OCI-LY1 (cell line): ENCODE data around the gene SRGAP2.
"Not testable (repeated sequence)": the region's sequence is repeated elsewhere in the genome, so short reads cannot be mapped to it uniquely, and the experiment has no call there.

Experiments
- H2AFZ ChIP-seq: fragments of 200-600 bp; sonication (generic), shearing (Covaris generic); 2 replicates; pipeline ENCODE4 v1.6.0; 2014; ENCODE audit warnings: antibody characterized with exemption, mild to moderate bottlenecking, low read length
- H3F3A ChIP-seq: fragments of 200-600 bp; sonication (generic), shearing (Covaris generic); 2 replicates; pipeline ENCODE4 v1.6.0; 2014; ENCODE audit warnings: mild to moderate bottlenecking, antibody characterized with exemption, low read length, moderate library complexity; ENCODE audit not compliant: insufficient read depth
- H3K27ac ChIP-seq: fragments of 200-600 bp; sonication (generic); 2 replicates; pipeline ENCODE4 v1.5.1; 2014; ENCODE audit warnings: low read length, mixed run types, mild to moderate bottlenecking, low read depth; ENCODE audit not compliant: poor library complexity, severe bottlenecking
- H3K27me3 ChIP-seq: fragments of 200-600 bp; sonication (generic); 2 replicates; pipeline ENCODE4 v1.6.0; 2014; ENCODE audit warnings: antibody characterized with exemption, mild to moderate bottlenecking, low read length, moderate library complexity; ENCODE audit not compliant: insufficient read depth
- H3K36me3 ChIP-seq: fragments of 200-600 bp; sonication (generic); 2 replicates; pipeline ENCODE4 v1.6.1; 2014; ENCODE audit warnings: mild to moderate bottlenecking, antibody characterized with exemption, low read length, moderate library complexity, mixed read lengths; ENCODE audit not compliant: insufficient read depth
- H3K4me1 ChIP-seq: fragments of 200-600 bp; sonication (generic); 2 replicates; pipeline ENCODE4 v1.5.1; 2014; ENCODE audit warnings: mild to moderate bottlenecking, low read length, moderate library complexity; ENCODE audit not compliant: insufficient read depth, severe bottlenecking
- H3K4me2 ChIP-seq: fragments of 200-600 bp; sonication (generic), shearing (Covaris generic); 2 replicates; pipeline ENCODE4 v1.6.1; 2014; ENCODE audit warnings: low read length
- H3K4me3 ChIP-seq: fragments of 200-600 bp; sonication (generic); 2 replicates; pipeline ENCODE4 v1.5.1; 2014; ENCODE audit warnings: low read length, low read depth, mild to moderate bottlenecking, mixed read lengths; ENCODE audit not compliant: poor library complexity, severe bottlenecking
- H3K79me2 ChIP-seq: fragments of 200-600 bp; shearing (Covaris generic); 2 replicates; pipeline ENCODE4 v1.6.1; 2016; ENCODE audit warnings: mixed run types, low read length, mixed read lengths; ENCODE audit not compliant: insufficient read depth
- H3K9ac ChIP-seq: fragments of 200-600 bp; sonication (generic), shearing (Covaris generic); 2 replicates; pipeline ENCODE4 v1.6.1; 2014; ENCODE audit warnings: mild to moderate bottlenecking, low read length, mixed read lengths
- H3K9me2 ChIP-seq: fragments of 200-600 bp; sonication (generic), shearing (Covaris generic); 2 replicates; pipeline ENCODE4 v1.6.1; 2014; ENCODE audit warnings: low read depth, mild to moderate bottlenecking, low read length, mixed read lengths
- H3K9me3 ChIP-seq: fragments of 200-600 bp; shearing (Covaris generic); 2 replicates; pipeline ENCODE4 v1.6.1; 2014; ENCODE audit warnings: low read length, mixed read lengths
- H4K20me1 ChIP-seq: fragments of 200-600 bp; sonication (generic), shearing (Covaris generic); 2 replicates; pipeline ENCODE4 v1.6.0; 2016; ENCODE audit warnings: mild to moderate bottlenecking, low read length; ENCODE audit not compliant: insufficient read depth

SRGAP2 gene

DNA sequence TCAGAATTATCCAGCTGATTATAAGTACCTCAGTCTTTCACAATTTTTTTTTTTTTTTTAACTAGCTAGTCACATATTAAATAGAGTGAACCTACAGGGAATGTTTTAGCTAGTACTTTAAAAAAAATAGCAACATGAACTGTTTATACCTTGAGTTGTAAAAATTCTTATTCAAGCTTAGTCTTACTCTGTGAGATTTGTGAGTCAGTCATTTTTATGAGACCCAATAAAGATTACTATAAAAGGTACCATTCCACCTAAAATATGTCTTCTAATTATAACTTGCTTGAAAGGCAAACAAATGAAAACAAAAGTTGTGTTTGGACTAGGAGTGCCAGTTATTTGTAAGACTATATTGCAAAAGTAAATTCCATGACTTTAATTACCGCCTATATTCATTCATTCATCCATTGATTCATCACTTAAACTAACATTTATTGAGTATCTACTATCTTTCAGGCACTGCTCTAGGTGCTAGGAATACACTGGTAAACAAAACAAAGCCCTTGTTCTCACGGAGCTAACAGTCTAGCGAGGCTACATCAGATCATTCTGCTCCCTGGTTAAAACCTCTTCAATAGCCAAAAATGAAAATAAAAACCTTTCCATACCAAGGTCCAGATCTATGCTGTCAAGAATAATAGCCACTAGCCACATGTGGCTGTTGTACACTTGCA, 6.5 kb upstream of the SRGAP2 start:
- not testable (repeated sequence) for H3K9me2 ChIP-seq, H3K4me1 ChIP-seq, H3K79me2 ChIP-seq, H3K9ac ChIP-seq, H3K4me2 ChIP-seq, H2AFZ ChIP-seq, H3F3A ChIP-seq, H3K9me3 ChIP-seq, H3K27me3 ChIP-seq, H3K36me3 ChIP-seq, H3K27ac ChIP-seq, H4K20me1 ChIP-seq, H3K4me3 ChIP-seq

DNA sequence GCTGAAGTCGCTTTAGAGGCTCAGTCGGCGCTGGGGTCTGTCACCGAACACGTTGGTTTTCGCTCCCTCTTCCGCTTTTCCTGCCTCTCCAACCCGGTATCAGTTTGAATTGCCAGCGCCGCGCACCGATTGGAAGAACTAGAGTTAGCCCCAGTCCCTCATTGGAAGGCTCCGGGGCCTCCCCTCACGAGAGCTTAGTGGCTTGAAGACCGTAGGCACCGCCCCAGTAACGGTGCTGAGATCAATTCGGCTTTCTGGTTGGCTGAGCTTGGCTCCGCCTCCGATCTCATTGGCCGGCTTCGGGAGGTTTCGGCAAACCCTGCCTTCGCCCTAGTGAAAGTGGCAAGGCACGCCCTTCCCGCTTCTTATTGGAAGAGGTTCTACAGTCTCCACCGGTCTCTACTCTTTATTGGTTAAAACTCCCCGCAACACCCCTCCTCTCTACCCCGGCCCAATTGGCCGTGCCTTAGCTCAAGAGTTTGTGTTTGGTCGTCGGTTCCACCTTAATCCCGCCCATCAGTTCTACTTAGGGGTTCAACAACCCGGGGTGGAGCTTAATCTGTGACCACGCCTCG, 465 bp upstream of the SRGAP2 start, which contains the start of gene FAM72A:
Gene FAM72A, minus strand, starts transcription at position 51 of the 575 bp plus-strand sequence. CDS start 814 bp downstream, outside the sequence.
- H3K9me2 ChIP-seq, H3F3A ChIP-seq, H4K20me1 ChIP-seq, H2AFZ ChIP-seq, H3K27me3 ChIP-seq, H3K4me1 ChIP-seq, H3K9me3 ChIP-seq, H3K36me3 ChIP-seq, H3K27ac ChIP-seq, H3K79me2 ChIP-seq: not testable (repeated sequence)
- Histone ChIP-seq H3K4me2 (peak within 1 kb of the TSS; percentile 44; the same call in 1 of the 2 replicates), H3K9ac (peak within 1 kb of the TSS; percentile 58), H3K4me3 (peak within 1 kb of the TSS; percentile 64)

DNA sequence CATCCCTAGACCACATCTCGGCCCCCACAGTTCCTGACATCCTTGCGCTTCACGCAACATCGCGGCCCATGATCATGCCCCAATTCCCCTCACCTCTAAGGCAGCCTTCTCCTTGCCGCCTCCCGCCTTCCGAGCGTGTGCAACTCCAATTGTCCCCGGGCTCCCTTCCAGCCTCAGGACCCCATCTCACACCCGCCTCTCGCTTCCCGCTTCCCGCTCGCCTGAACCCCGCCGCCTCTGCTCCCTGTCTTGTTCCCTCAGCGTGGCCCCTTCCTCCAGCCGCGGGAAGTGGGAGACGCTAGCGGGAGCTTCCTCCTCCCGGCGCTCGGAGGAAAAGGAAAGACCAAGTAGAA, 794 bp downstream of the SRGAP2 start:
- not testable (repeated sequence) for H4K20me1 ChIP-seq, H3K9me3 ChIP-seq, H3F3A ChIP-seq, H3K27me3 ChIP-seq, H3K79me2 ChIP-seq, H3K4me1 ChIP-seq, H2AFZ ChIP-seq, H3K9ac ChIP-seq, H3K27ac ChIP-seq, H3K4me2 ChIP-seq, H3K9me2 ChIP-seq, H3K36me3 ChIP-seq
- H3K4me3 ChIP-seq: peak overlapping the region; percentile 57

DNA sequence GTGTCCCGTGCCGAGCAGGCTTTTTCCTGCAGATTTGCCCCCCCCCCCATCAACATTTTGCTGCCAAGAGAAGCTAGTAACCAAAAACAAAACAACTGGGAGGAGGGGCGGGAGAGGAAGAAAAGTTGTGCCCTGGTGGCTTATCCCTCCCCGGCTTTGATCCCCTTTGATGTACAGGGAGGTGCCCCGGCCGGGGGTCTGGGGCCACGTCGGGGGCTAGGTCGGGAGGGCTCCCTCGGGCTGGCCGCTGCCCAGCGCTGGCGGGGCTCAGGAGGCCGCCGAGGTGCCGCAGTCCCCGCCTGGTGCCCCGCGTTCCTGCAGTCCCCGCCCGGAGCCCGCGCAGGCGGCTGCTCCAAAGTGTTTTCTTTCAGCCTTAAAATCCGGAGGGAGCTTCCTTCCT, 1.5 kb downstream of the SRGAP2 start:
- H3K79me2 ChIP-seq, H2AFZ ChIP-seq, H3K27me3 ChIP-seq, H3K9me2 ChIP-seq, H3K9me3 ChIP-seq, H4K20me1 ChIP-seq, H3K4me1 ChIP-seq, H3K27ac ChIP-seq, H3F3A ChIP-seq, H3K36me3 ChIP-seq: not testable (repeated sequence)
- peak overlapping the region; percentile 49; the same call in 1 of the 2 replicates for H3K9ac ChIP-seq
- H3K4me2 ChIP-seq: peak overlapping the region; percentile 59; the same call in 1 of the 2 replicates
- H3K4me3 ChIP-seq: peak overlapping the region; percentile 57

DNA sequence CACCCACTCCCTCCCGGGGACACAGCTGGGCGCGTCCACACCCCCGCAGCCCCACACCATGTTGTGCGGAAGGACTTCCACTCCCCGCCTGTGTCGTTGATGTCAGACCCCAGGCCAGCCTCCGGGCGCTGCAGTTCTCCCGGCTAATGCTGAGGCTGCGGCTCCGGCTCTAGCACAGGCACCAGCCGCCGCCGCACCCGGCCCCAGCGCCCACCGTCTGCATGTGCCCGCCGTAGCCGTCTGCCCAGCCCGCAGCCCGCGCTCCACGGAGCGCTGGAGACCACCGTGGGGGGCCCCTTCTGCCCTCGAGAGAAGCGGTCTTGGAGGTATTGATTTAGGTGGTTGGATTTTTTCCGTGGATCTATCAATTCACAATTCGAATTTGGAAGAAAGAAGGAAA, 2.2 kb downstream of the SRGAP2 start:
- not testable (repeated sequence) for H3K36me3 ChIP-seq, H3K9ac ChIP-seq, H3K79me2 ChIP-seq, H3K9me2 ChIP-seq, H3K4me1 ChIP-seq, H4K20me1 ChIP-seq, H3K27me3 ChIP-seq, H3K9me3 ChIP-seq, H2AFZ ChIP-seq, H3F3A ChIP-seq, H3K27ac ChIP-seq
- peak overlapping the region; percentile 40 for H3K4me3 ChIP-seq
- peak overlapping the region; percentile 34; the same call in 1 of the 2 replicates for H3K4me2 ChIP-seq

DNA sequence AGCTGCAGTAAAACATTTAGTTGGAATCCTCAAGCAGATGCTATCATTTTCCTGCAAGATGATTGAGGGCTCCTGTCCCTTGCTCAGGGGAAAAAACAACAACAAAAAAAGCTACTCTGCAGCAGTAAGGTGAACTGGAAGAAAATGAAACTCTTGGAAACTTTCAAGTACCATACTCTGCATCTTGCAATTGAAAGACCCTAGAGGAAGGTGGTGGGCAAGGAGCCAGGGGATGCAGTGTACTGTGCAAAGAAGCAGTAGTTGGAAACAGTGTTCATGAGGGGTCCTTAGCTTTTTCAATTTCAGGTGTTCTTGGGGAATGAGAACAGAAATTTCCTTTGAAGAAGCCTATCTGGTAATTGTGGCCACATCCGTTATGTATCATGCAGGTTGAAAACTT, 7.5 kb downstream of the SRGAP2 start:
- H3K27ac ChIP-seq, H3K79me2 ChIP-seq, H3K9ac ChIP-seq, H3K4me3 ChIP-seq, H3K27me3 ChIP-seq, H2AFZ ChIP-seq, H3K4me2 ChIP-seq, H3K4me1 ChIP-seq, H3K9me3 ChIP-seq, H3K9me2 ChIP-seq, H3K36me3 ChIP-seq, H4K20me1 ChIP-seq, H3F3A ChIP-seq: not testable (repeated sequence)

DNA sequence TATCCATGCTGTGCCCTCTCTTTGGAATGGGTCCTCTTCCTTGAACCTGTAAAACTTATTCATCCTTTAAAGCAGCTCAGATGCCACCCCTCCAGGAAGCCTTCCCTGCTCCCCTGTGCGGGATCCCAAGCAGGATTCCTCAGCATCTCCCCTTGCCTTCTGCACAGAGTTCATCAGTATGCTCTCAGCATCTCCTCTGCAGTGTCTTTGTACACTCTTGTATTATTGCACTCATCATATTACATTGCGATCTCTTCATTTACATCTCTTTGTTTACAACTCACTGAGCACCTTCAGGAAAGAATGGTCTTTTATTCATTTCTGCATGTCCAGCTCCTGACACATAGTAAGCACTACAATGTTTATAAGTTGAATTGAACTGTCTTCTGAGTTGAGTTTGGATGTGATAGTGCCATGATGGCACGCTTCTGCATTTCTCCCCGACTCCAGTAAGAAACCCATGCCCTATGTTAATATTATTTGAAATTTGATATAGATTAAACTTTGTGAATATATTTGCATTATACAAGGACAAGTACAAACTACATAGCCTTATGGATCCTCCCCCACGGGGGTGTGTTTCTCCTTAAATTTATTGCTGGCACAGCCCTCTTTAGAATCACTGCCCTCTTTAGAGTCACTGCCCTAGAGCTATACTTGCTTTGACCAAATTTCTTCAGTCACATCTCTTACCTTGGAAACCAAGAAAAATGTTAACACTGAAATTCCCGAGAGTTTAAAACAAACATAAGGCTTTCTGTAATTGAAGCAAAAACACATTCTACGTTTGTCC, 12.5 kb downstream of the SRGAP2 start:
- H3K36me3 ChIP-seq, H3F3A ChIP-seq, H3K79me2 ChIP-seq, H2AFZ ChIP-seq, H3K9ac ChIP-seq, H3K27ac ChIP-seq, H3K9me2 ChIP-seq, H3K27me3 ChIP-seq, H3K4me2 ChIP-seq, H4K20me1 ChIP-seq, H3K9me3 ChIP-seq, H3K4me3 ChIP-seq, H3K4me1 ChIP-seq: not testable (repeated sequence)
